ENCODE results near the gene GPR4. TPM values are rescaled to one million over a fixed set of nuclear protein-coding genes. Genes with fewer than 3 reads are reported as not detected.

The GPR4 gene
- total RNA-seq, 1 experiment from 2014 or later: not detected

- no TSS peak for BruUV-seq (replicated peaks)
- no peaks in the 10 kb centered on the region for H3K9me3 ChIP-seq (ENCODE audit: low read depth, low read length, poor library complexity, severe bottlenecking)
- TF ChIP-seq EZH2 (IDR thresholded peaks at IDR 0.05; ENCODE audit: borderline replicate concordance, low read depth, low read length, poor library complexity, severe bottlenecking) (no peak), CTCF (conservative IDR thresholded peaks at IDR 0.05; ENCODE audit: low read depth, low read length) (no peak)
- no peak overlapping the region for H3K4me3 ChIP-seq (ENCODE audit: low read depth, low read length, poor library complexity, severe bottlenecking)
- no peaks in the 10 kb centered on the region for H3K36me3 ChIP-seq (ENCODE audit: insufficient read depth, low read length, poor library complexity, severe bottlenecking)
- POLR2A ChIA-PET (ENCODE audit: low non-redundant PET): no interaction called here
- DNase-seq (ENCODE audit: low spot score): no peak
- intact Hi-C loops (cut with micrococcal nuclease; ENCODE audit: unreplicated experiment): loop anchor here (2.0 kb wide), 1 partner anchor 53 kb away; no protein-coding TSS in a partner anchor
- no peak overlapping the region for H3K27ac ChIP-seq (ENCODE audit: low read depth, low read length, poor library complexity, severe bottlenecking)
- H3K27me3 ChIP-seq (replicated peaks; ENCODE audit: insufficient read depth, low read depth, low read length, poor library complexity): no peaks in the 10 kb centered on the region
- H3K4me1 ChIP-seq (ENCODE audit: insufficient read depth, low read length, poor library complexity, severe bottlenecking): no peaks in the 10 kb centered on the region
- CTCF ChIA-PET: no interaction called here
Measured at GRCh38 chr19:45589768-45590167, 12.2 kb downstream of the GPR4 start.

- intact Hi-C loops (cut with micrococcal nuclease; ENCODE audit: unreplicated experiment): no loop called here
- no peaks in the 10 kb centered on the region for H3K27me3 ChIP-seq (replicated peaks; ENCODE audit: insufficient read depth, low read depth, low read length, poor library complexity)
- no peaks in the 10 kb centered on the region for H3K9me3 ChIP-seq (ENCODE audit: low read depth, low read length, poor library complexity, severe bottlenecking)
- no peaks in the 10 kb centered on the region for H3K4me1 ChIP-seq (ENCODE audit: insufficient read depth, low read length, poor library complexity, severe bottlenecking)
- BruUV-seq (replicated peaks): no TSS peak
- TF ChIP-seq CTCF (conservative IDR thresholded peaks at IDR 0.05; ENCODE audit: low read depth, low read length) (no peak), EZH2 (IDR thresholded peaks at IDR 0.05; ENCODE audit: borderline replicate concordance, low read depth, low read length, poor library complexity, severe bottlenecking) (no peak)
- no peak overlapping the region for H3K27ac ChIP-seq (ENCODE audit: low read depth, low read length, poor library complexity, severe bottlenecking)
- CTCF ChIA-PET: no interaction called here
- H3K4me3 ChIP-seq (ENCODE audit: low read depth, low read length, poor library complexity, severe bottlenecking): no peak overlapping the region
- no peak for DNase-seq (ENCODE audit: low spot score)
- H3K36me3 ChIP-seq (ENCODE audit: insufficient read depth, low read length, poor library complexity, severe bottlenecking): no peaks in the 10 kb centered on the region
- POLR2A ChIA-PET (ENCODE audit: low non-redundant PET): no interaction called here
Measured at GRCh38 chr19:45587873-45588272, 14.1 kb downstream of the GPR4 start.

- ChIA-PET POLR2A (ENCODE audit: low non-redundant PET) (interaction anchor here (0.5 kb wide), 1 partner anchor 66 kb away, joined by 14 read pairs; no protein-coding TSS in a partner anchor), CTCF (interaction anchor here (0.5 to 1.0 kb wide), 2 partner anchors 22 to 60 kb away, joined by 3 to 4 read pairs; no protein-coding TSS in a partner anchor)
- H3K4me1 ChIP-seq (ENCODE audit: insufficient read depth, low read length, poor library complexity, severe bottlenecking): no peaks in the 10 kb centered on the region
- TSS peak; percentile 90 for BruUV-seq (replicated peaks)
- H3K27ac ChIP-seq (ENCODE audit: low read depth, low read length, poor library complexity, severe bottlenecking): peak overlapping the region; percentile 92
- H3K36me3 ChIP-seq (ENCODE audit: insufficient read depth, low read length, poor library complexity, severe bottlenecking): no peaks in the 10 kb centered on the region
- TF ChIP-seq CTCF (conservative IDR thresholded peaks at IDR 0.05; ENCODE audit: low read depth, low read length) (no peak), EZH2 (IDR thresholded peaks at IDR 0.05; ENCODE audit: borderline replicate concordance, low read depth, low read length, poor library complexity, severe bottlenecking) (no peak)
- H3K27me3 ChIP-seq (replicated peaks; ENCODE audit: insufficient read depth, low read depth, low read length, poor library complexity): no peaks in the 10 kb centered on the region
- H3K4me3 ChIP-seq (ENCODE audit: low read depth, low read length, poor library complexity, severe bottlenecking): peak overlapping the region; percentile 63
- H3K9me3 ChIP-seq (ENCODE audit: low read depth, low read length, poor library complexity, severe bottlenecking): no peaks in the 10 kb centered on the region
- intact Hi-C loops (cut with micrococcal nuclease; ENCODE audit: unreplicated experiment): no loop called here
- DNase-seq (ENCODE audit: low spot score): no peak
Measured at GRCh38 chr19:45585158-45585577, 16.8 kb downstream of the GPR4 start.

Measured in A673 (cell line).